Bone marrow (tissue), 2 donors: ENCODE data around the gene MRPL50.

Source experiments
- DNase-seq, 2 donors: peaks; one replicate each; lab custom pipeline; 2025; lab: John Stamatoyannopoulos, UW

Gene MRPL50

GRCh38 chr9:101375546-101375945 is 22.9 kb downstream of the MRPL50 start:
- no peak for DNase-seq

DNA sequence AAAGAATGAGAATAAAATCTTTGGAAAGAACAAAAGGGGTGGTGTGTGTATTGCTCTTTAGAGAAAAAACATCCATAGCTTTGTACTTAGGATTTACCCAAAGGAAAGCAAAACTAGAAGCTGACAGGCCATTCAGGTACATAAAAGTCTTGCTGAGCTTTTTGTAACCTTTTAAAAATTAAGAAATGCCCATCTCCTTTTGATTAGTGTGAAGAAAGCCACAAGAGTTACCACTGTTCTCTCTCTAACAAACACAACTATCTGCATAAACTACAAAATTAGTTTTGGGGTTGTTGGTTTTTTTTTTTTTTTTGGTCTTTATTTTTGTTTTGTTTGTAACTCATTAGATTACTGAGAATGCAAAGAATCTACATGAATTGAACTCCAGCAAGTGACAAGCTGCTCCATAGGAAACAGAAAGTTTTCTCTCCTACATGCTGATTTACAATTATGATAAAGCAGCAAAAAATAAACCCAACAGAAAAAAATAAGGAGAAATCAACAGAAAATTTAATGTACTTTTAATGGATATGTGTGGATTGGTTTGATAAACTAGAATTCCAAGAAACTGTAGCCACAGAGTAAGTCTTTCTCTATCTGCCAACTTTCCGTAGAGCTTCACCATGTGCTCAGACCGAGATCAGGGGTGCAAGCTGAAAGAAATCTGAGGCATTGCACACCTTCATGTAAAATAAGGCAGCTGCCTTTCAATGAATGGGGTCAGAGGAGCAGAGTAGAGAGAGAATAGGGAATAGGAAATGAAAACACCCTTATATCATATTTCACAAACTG is 25.9 kb downstream of the MRPL50 start:
- no peak for DNase-seq

GRCh38 chr9:101371813-101372212 is 26.6 kb downstream of the MRPL50 start:
- DNase-seq = no peak

- DNase-seq = no peak
Observed at GRCh38 chr9:101369884-101370531, 28.4 kb downstream of the MRPL50 start.

DNA sequence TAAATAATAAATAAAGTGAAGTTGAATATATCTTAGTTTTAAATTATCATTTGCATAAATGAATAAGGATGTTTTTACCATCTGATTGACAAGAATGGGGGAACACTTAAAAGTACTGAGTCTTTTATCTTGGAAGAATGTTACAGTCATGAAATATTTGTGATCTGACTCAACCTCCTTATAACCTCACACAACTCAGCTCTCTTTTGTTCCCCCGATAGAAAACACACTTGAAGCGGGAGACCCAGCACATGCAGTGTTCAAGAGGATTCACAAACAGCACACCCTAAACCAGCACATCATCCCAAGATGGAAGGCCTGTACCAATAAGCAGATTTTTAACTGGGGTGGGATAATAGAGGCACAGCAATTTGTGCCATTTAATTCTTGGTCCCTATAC is 29.1 kb downstream of the MRPL50 start:
- DNase-seq = no peak

DNA sequence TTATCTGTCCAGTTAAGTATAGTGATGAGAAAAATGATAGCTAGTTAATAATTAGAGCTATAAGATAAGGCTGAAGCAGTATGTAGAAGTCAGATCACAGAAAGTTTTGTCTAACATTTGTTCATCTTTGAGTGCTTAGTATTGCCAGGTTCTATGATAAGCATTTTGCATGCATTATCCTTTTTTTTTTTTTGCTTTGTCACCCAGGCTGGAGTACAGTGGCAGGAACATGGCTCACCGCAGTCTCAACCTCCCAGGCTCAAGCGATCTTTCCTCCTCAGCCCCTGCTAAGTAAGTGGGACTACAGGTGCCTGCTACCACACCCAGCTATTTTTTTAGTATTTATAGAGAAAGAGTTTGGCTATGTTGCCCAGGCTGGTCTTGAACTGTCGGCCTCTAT is 31.1 kb downstream of the MRPL50 start:
- DNase-seq = no peak

DNA sequence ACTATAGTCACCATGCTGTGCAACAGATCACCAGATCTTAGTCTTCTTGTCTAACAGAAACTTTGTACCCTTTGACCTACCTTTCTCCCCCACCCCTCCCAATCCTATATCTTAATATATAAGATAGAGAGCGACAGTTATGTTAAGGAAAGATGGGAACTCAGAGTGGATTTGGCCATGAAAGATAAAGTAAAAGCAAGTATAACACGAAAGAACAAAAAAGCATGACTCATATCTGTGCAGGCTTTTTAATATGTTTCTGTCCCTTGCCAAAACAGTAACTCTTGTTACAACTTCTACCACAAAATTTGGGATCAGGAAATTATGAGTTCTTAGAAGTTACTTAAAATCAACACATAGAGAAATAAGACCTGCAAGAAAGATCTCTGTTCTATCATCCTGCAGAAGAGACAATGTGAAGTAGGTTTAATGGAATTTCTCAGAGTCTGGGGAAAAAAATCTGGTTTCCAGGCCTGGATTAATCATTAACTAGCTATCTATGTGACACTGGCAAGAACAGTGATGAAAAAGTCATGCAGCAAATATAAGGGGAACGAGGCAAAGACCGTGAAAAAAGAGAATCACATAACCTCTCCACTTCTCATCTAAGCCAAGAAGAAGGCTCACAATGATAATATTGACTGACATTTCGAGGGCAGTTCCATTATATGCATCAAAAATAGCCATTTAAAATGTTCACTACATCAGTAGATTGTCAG is 32.2 kb downstream of the MRPL50 start:
- DNase-seq = no peak

- DNase-seq = no peak
Observed at GRCh38 chr9:101365181-101365580, 33.2 kb downstream of the MRPL50 start.

DNA sequence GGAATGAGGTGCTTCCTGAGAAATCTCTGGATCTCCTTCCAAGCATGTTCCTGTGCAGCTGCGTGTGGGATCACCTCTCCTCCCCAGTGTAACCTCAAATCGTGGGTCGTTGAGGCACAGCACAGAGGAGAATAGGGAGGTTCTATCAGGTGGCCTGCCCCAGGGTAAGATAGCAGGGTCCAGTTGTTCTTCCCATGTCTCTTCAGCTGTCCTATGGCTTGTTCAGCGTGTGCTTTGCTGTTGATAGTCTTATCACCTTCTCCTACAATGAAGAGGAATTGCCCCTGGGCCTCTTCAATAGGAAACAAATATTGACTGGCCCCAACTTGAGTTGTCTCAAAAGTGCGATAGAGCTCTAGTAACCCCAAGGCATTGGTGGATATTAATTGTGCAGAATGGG is 36.0 kb downstream of the MRPL50 start:
- no peak for DNase-seq

DNA sequence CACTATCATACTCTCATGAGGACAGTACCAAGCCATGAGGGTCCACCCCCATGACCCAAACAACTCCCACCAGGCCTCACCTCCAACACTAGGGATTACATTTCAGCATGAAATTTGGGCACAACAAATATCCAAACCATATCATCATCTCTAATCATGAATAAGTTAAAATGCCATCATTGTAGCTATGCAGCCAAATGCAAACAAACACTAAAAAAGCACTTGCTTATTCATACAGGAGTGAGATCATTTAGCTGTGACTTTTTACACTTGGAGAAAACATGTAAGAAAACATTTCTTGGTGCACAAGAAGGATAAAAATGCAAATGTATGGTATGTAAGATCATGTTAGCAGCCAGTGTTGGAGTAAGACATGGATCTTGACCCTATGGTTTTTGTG is 37.8 kb downstream of the MRPL50 start:
- no peak for DNase-seq

DNA sequence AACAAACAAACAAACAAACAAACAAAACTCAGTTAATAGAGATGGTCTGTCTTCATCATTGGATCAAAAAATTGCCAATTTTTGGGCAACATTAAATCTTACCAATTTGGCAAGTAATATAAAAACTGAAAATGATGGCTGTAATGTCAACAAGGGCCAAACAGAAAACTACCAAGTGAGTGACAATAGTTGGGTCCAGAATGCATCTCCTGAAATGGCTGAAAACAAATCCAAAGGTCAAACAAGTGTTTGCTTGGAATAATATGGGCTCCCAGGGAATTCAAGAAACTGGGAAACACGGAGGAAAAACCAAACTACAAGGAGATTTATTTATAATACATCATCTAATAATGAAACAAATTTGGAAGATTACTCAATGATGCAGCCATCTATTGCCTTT is 38.7 kb downstream of the MRPL50 start:
- DNase-seq = no peak

- no peak for DNase-seq
Observed at GRCh38 chr9:101356619-101357018, 41.8 kb downstream of the MRPL50 start.

DNA sequence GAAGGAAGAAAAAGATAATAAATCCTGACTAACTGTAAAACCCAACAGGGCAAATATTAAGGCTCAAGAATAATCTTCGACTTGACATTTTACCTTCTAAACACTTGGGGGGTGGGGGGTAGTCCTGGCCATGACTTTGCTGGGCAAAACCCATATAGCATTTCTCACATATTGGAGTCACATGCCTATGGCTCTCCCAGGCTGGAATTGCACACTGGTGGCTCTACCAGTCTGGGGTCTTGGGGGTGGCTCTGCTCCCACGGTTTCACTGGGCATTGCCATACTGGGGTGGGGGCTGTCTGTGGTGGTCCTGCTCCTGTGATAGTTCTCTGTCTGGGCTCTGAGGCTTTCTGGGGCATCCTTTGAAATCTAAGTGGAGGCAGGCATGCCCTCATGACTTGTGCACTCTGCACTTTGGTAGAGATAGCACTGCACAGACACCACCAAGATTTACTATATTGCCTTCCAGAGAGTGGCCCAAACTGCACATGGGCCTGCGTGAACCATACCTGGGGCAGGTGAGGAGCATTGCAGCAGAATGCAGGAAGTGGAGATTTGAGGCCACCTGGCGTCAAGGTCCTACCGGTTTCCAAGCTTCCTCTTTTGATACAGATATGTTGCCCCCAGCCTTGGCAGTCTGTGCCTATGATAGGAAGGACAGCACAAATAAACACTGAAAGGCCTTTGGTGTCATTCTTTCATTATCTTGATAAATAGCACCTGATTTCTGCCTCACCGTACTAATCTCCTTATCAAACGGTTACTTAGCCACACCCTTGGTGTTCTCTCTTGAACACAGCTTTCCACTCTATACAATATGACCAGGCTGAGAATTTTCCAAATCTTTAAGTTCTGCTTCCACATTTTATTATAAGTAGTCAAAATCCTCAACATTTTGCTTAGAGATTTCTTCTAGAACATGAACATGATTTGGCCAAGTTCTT is 43.4 kb downstream of the MRPL50 start:
- DNase-seq = no peak

DNA sequence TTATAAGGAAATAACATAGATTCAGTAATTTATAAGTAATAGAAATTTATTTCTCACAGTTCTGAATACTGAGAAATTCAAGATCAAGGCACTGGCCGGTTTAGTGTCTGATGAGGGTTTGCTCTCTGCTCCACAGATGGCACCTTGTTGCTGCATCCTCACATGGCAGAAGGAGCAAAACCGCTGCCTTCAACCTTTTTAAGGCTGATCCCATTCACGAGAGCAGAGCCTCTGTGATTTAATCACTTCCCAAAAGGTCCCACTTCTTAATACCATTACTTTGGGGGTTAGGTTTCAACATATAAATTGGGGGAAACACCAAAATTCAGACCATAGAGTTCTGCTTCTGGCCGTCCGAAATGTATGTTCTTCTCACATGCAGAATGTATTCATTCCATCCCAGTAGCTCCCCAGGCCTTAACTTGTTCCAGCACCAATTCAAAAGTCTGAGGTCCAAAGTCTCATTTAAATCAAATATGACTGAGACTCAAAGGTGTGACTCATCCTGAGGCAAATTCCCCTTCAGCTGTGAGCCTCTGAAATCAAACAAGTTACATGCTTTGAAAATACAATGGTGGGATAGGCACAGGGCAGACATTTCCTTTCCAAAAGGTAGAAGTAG is 44.2 kb downstream of the MRPL50 start:
- no peak for DNase-seq

DNA sequence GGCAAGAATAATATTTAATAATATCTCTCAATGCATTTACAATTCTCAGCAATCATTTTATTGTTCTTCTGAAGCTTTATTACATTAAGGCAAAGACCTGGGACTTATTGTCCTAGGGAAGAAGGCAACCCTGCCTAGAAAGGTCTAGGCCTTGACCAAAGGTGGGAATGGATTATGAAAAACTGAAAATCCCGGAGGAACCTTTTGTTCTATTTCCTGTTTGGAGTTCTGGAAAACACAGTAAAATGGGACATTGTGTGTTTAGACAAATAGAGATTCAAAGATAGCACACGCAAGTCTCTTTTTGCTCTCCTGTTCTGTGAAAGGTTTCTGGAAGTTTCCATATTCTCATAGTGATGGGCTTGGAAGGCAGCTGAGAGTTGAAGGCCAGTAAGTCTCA is 44.7 kb downstream of the MRPL50 start:
- DNase-seq = no peak

DNA sequence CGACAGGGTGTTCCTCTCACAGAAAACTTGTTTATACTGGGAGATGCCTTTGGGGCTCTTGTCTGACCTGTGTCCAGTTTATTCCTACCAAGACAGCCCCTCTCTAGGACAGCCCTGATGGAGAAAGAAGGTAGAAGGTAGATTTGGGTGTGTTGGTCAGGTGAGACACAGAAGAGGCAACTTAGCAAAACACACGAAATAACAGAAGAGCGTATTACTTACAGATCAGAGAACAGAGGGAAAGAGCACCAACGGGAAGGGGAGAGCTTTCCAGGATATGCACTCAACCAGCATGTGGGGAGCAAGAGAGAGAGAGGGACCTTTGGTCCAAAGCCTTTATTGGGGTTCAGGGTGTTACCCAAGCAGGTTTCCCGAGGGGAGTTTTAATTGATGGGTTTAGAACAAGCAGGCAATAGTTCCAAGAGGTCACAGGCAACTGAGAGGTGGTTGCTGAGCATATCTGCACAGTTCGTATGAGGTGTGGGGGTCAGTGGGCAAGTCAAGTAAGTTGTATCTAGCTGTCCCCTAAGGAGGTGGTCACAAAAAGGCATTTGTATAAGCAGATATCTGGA is 45.4 kb downstream of the MRPL50 start:
- DNase-seq = no peak

DNA sequence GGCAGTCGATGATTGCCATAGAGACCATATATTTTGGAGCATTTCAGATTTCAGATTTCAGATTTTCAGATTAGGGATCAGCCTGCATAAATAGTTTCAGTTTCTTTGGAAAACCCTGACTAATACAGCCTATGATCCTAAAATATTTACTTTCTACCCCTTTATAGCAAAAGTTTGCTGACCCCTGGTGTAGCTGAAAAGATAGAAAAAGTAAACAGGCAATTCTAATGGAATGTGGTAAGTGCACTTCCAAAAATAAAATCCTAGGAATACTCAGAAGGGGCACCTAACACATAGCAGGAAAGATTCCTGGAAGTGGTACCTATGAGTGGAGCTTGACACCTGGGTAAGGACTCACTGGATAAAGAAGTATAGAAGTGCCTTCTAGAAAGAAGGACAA is 48.1 kb downstream of the MRPL50 start:
- no peak for DNase-seq

- no peak for DNase-seq
Observed at GRCh38 chr9:101342595-101342994, 55.8 kb downstream of the MRPL50 start.

- no peak for DNase-seq
Observed at GRCh38 chr9:101341958-101342357, 56.5 kb downstream of the MRPL50 start.
